Activated CD8-positive, alpha-beta memory T cell treated with anti-CD3 and anti-CD28 coated beads for 1 hour (primary cell): ENCODE data around the gene AGBL3.

Experiments
- DNase-seq, 2 donors: peaks; one replicate each; pipeline ENCODE4 v3.0.0-alpha.2; 2020; ENCODE audit warnings: low read depth in 1 of 2; ENCODE audit errors: extremely low read depth in 1 of 2

The AGBL3 gene

DNA sequence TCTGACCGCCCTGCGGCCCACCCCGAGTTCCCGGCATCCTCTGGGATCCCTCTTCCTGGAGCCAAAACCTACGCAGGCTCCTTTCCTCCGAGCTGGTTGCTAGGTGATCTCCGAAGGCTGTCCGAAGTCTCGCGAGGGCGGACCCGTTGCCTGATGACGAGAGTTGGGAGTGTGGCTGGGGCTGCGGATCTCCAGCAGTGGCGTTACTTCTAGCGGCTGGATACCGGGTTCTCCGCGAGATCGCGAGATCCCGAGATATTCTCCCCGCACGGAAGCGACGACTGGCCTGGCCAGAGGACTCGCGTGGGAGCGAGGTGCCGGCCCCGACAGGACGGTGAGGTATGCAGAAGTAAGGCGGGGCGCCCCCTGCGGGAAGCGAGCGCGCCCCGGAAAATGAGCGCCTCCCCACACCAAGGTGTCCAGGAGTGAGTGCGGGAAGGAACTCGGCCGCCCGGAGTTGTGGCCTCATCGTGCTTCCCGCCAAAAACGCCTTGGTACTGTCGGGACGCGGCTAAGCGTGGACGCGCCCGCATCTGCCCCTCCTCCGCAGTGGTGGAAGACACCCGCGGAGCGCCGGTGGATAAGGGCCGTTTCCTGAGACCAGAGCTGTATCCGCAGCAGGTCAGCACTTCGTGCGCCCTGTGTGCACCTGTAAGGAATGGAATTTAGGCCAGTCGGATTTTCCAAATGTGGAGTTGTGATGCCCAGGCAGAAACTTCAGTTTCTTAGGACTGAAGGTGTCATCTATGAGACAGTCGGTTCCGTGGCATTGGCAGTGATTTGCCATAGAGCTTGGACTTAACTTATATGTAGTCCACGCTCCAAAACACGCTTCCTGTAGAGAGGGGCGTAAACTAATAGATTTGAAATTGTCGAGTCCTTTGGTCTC lies at the start of gene AGBL3:
AGBL3 (plus strand) TSS at position 146 of the 889 bp plus-strand sequence. CDS start 1,426 bp downstream, outside the sequence.
- peak; percentile 77 for DNase-seq

DNA sequence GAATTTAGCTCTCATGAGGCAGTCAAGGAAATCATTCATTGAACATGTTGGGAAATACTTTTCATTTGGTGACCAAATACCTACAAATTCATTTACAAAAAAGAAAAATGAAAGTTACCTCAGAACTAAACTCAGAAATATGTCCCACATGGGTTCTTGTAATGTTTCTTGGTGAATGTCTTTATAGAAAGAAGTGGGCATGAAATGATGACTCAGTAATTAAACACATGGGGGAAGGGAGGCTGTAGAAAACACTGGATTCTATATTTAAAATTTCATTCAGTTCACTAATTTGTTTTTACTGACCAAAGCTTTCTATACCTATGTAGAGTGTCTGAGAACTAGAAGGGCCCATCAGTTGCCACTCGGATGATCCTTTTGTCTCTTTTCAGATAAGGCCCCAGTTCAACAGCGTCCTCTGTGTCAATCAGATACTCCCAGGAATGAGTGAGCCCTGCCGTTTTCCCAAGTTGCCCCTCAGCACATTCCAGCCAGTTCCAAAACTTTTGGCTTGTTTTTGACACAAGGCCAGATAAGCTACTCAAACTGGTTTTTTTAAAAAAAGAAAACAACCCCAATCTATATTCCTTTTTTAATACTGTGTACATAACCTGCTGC lies 49.3 kb upstream of the AGBL3 start:
- no peak for DNase-seq

GRCh38 chr7:134938141-134938540 lies 48.2 kb upstream of the AGBL3 start:
- DNase-seq, result no peak

GRCh38 chr7:134939136-134939535 lies 47.2 kb upstream of the AGBL3 start:
- no peak for DNase-seq

GRCh38 chr7:134940729-134941128 lies 45.6 kb upstream of the AGBL3 start:
- no peak for DNase-seq

DNA sequence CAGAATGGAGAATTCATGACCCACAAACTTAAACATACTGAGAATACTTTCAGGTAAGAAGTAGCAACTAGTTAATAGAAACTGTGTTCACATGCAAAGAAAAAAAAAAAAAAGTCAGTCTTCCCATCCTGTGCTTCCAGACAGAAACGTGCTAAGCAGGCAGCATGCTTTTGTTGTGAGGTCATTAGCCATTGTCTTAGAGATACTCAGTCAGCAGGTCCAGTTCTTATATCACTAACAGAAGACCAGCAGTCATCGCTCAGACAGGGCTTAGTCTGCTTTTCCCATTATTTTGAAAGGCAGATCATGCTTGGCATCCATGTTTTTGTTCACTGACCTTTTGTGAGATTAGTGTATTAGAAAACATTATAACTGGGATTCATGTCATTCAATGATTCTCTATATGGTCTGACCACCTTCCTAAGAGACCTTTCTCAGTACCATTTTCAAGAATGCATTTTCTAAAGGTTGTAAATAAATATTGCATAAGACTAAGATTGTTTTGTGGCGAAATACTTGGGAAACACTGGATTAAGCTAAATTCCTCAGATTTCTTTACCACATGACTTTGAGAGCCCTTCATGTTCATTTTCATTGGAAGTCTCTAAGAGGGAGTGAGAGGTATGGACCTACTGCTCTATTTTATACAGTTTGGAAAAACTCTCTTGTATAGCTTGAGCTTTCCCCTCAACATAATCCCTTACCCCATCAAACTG lies 45.0 kb upstream of the AGBL3 start:
- no peak for DNase-seq

DNA sequence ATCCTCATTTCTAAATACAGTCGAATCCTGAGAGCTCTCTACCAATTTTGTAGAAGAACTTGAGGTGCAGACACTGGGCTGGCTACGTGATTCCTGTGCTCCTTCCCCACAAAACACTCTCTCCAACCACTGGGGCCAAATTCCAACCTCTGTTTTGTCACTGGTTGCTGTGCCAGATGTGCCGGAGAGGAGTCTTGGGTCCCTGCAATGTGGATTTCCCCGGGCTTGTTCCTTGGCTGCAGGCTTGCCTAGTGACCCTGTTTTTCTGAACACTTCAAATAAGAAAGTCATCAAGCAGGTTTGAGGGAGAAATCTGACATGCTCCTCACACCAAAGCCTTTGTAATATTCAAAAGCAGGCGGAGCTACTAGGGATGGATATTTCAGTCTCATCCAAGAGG lies 44.4 kb upstream of the AGBL3 start:
- DNase-seq, result no peak

DNA sequence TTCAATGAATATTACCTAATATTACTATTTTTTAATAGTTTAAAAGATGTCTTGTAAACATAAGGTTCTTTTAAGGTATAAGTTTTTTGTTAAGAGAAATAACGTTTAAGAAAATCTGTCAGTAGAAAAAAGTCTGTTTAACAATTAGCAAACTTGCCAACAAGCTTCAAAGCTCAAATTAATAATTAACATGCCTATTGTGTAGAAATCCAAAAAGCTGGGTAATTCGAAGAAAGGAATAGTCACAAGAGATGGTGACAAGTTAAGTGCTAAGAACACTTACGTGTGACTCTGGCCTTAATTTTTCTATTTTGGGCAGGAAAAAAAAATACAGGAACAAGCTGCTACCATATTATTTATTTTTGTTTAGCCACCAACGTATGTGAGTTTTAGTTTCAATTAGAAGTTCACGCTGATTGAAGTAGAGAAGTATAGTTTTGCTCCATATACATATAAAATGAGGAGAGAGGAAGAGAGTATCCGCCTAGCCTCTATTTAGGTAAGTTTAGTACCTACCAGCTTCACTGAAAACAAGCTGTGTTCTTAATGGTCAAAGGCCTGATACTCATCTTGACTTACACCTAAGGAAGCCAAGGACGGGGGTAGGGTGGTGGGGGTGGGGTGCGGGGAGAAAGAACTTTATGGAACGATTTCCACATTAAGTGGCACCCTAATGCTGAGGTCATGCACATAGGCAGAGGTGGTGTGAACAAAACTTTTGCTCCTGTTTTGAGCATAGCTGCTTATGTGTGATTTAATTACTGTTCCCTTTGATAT lies 43.4 kb upstream of the AGBL3 start:
- no peak for DNase-seq

- no peak for DNase-seq
These were observed 42.4 kb upstream of the AGBL3 start for GRCh38 chr7:134943785-134944400.

- no peak for DNase-seq
These were observed 40.6 kb upstream of the AGBL3 start for GRCh38 chr7:134945691-134946090.

- no peak for DNase-seq
These were observed 40.0 kb upstream of the AGBL3 start for GRCh38 chr7:134946260-134946659.

DNA sequence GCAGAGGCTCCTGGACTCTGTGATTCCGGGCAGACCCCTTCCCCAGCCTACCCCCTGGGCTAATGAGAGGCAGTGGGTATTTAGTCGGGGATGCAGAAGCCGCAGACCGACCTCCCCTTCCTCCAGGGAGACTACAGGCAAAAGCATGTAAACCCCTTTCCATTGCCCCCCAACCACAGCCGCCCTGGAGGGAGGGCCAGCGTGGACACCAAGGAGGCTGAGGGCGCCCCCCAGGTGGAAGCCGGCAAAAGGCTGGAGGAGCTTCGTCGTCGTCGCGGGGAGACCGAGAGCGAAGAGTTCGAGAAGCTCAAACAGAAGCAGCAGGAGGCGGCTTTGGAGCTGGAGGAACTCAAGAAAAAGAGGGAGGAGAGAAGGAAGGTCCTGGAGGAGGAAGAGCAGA lies 39.0 kb upstream of the AGBL3 start:
- no peak for DNase-seq

- no peak for DNase-seq
These were observed 38.5 kb upstream of the AGBL3 start for GRCh38 chr7:134947831-134948230.

DNA sequence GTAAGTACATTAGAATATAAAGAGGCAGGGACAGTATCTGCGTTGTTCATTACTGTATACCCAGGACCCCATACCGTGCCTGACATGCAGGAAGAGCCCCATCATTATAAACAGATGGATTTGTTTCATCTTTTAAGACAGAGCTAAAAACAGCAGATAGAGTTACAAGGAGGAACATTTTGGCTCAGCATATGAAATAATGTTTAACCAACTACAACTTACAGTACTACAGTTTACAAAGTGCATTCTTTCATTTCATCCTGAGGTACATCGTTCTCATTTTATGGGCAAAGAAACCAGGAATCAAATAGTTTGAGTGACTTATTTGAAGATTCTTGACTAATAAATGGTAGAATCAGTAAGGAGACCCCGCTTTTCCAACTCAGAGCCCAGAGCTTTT lies 38.1 kb upstream of the AGBL3 start:
- no peak for DNase-seq

- DNase-seq, result no peak
These were observed 37.6 kb upstream of the AGBL3 start for GRCh38 chr7:134948736-134949135.

GRCh38 chr7:134949171-134949570 lies 37.1 kb upstream of the AGBL3 start:
- DNase-seq, result no peak

- DNase-seq, result no peak
These were observed 31.9 kb upstream of the AGBL3 start for GRCh38 chr7:134954197-134955082.

DNA sequence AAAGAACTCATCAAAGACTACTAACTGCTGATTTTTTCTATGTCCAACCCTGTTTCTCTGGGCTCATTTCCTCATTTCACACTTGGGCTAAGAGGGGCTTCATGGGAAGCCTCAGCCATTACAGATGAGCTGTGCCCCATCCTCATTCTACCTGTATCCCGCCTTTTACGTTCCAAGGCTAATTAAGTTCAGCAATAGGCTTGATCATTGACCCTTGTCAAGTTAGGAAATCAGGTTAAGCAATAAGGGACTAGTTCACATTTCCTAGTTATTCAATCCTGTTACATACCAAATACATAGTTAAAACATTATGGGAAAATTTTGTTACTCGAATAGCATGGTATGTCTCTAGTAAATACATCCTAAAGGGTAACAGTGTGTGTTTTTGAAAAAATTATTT lies 29.3 kb upstream of the AGBL3 start:
- no peak for DNase-seq

DNA sequence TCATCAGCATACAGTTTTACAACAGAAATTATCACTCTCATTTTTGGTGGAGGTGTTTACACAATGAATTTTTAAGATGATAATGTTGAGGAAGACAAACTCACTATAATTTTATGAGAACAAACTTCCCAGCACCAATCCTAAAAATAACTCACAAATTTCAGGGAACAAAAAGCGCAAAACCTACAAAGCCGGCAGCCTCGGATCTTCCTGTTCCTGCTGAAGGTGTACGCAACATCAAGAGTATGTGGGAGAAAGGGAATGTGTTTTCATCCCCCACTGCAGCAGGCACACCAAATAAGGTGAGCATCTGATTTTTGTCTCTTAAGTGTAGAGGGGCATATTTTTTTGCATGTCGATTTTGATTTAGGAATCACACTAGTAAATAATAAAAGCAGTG lies 26.5 kb upstream of the AGBL3 start:
- no peak for DNase-seq
